Muscle of leg (tissue), 11 donors: ENCODE measurements around the gene ANLN. TPM values are rescaled to one million over a fixed set of nuclear protein-coding genes. Genes with fewer than 3 reads are reported as not detected.
"Not testable (repeated sequence)": the region's sequence is repeated elsewhere in the genome, so short reads cannot be mapped to it uniquely, and the experiment has no call there.

ENCODE experiments used
- DNase-seq: peaks from one replicate; pipeline ENCODE4 v3.0.0; 2013
- H3K27ac ChIP-seq: one replicate; pipeline ENCODE4 v1.5.1; 2013; ENCODE audit warnings: mild to moderate bottlenecking, low read length, control low read depth
- H3K27me3 ChIP-seq: one replicate; pipeline ENCODE4 v1.6.1; 2013; ENCODE audit warnings: low read length; ENCODE audit not compliant: control insufficient read depth, insufficient read depth
- H3K36me3 ChIP-seq: one replicate; pipeline ENCODE4 v1.6.1; 2013; ENCODE audit warnings: low read length; ENCODE audit not compliant: control insufficient read depth, insufficient read depth
- H3K4me1 ChIP-seq: one replicate; pipeline ENCODE4 v1.6.1; 2013; ENCODE audit warnings: low read length; ENCODE audit not compliant: control insufficient read depth, insufficient read depth
- H3K4me3 ChIP-seq: one replicate; pipeline ENCODE4 v1.5.1; 2013; ENCODE audit warnings: low read length, control low read depth
- H3K9me3 ChIP-seq: replicated peaks from 2 replicates; pipeline ENCODE4 v1.6.1; 2013; ENCODE audit warnings: low read depth, low read length; ENCODE audit not compliant: control insufficient read depth
- WGBS: methylation state at CpG from one replicate; pipeline ENCODE4 v1.1.5; 2013; ENCODE audit warnings: missing lambda C conversion rate; ENCODE audit not compliant: insufficient coverage; 5-methylcytosine and 5-hydroxymethylcytosine counted together
- polyA plus RNA-seq, 8 donors: library from polyadenylated mRNA; unstranded; fragments of 120-200 nt; gene quantifications; one replicate each; pipeline versions ENCODE4 v1.2.1 to v1.2.3, GENCODE V29; 2013; ENCODE audit warnings: inconsistent platforms in 1 of 8, low replicate concordance in 1 of 8; ENCODE audit not compliant: insufficient read length in 8 of 8, insufficient read depth in 1 of 8
- total RNA-seq: library from RNA; stranded (reverse); fragments of 120-200 nt; gene quantifications from one replicate; pipeline ENCODE4 v1.2.4, GENCODE V29; 2013

The ANLN gene
- total and polyA plus RNA-seq, 9 donors, result 19.9 to 36.7 (median 26.3) TPM

DNA sequence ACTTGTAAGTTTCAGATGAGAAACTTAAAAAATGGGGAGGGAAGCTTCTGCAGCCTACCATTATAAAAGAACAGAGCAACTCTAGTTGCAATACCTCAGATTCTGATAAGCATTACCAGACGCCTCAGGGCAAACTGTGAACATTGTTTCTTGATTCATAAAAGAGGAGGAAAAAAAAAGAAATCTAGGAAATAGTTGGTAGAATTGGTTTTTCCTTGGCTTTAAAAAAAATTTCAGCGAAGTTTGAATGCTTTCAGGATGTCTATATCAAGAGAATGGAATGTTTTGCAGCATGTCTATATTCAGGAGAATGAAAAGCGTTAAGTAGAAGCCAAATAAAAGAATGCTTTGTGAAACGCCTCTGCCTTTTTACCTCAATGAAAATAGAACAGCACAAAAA lies 17.5 kb upstream of the ANLN start:
- H3K4me3 ChIP-seq, result no peak overlapping the region
- no peaks in the 10 kb centered on the region for H3K9me3 ChIP-seq
- no peaks in the 10 kb centered on the region for H3K36me3 ChIP-seq
- no CpG with 5 or more reads among the region's 4 CpGs for WGBS
- no peaks in the 10 kb centered on the region for H3K27me3 ChIP-seq
- H3K4me1 ChIP-seq, result no peaks in the 10 kb centered on the region
- no peak for DNase-seq
- H3K27ac ChIP-seq, result no peak overlapping the region

- not testable (repeated sequence) for H3K9me3 ChIP-seq, H3K36me3 ChIP-seq, DNase-seq, H3K27ac ChIP-seq, H3K27me3 ChIP-seq, H3K4me3 ChIP-seq, H3K4me1 ChIP-seq
- 82% methylated on average over 7 of the region's 7 CpGs for WGBS
These were observed 11.1 kb upstream of the ANLN start for GRCh38 chr7:36378555-36378954.

DNA sequence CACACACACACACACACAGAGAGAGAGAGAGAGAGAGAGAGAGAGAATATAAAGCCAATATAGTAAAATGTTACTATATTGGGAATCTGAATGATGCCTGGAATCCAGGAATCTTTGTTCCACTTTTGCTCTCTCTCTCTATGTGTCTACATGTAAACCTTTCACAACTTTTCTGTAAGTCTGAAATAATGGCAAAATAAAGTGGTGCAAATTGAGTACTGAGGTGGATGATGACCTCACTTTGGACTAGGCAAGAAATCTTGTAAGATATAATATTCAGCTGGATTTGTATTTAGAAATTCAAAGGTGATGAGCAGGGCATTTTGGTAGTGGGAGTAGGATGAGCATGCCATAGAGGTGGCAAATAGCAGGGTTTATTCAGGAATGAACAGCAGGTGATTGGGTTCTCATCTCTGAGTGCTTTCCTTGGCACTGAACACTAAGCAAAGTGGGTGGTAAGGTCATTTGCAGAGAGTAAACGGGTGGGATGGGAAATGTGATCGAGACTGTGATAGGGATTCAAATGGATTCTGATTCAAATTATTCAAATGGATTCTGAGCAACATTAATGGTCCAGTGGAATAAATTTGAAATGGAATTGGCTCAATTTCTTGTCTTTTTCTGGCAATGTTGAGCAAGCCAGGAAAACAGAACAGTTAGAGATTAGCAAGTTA lies 9.7 kb upstream of the ANLN start:
- peak; percentile 33 for DNase-seq
- 50% methylated on average over 2 of the region's 2 CpGs for WGBS

DNA sequence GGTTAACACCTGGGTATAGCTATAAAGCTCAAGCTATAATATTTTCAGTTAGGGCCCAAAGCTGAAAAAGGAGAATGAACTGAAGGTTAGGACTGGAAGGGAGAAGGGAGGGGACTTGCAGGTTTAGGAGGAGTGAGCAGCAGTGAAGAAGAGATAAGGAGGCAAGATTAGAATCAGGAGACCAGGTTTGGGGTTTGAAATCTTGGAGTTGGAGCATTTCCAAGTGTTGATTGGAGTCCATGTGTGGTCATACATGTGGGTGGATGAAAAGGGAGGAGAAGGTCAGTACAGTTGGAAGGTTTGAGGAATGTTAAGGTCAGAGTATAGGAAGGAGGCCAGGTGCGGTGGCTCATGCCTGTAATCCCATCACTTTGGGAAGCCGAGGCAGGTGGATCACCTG lies 8.6 kb upstream of the ANLN start:
- WGBS, result 100% methylated on average over 1 of the region's 2 CpGs
- Histone ChIP-seq H3K4me3 (no peak overlapping the region), H3K4me1 (no peaks in the 10 kb centered on the region), H3K27me3 (no peaks in the 10 kb centered on the region), H3K27ac (no peak overlapping the region), H3K36me3 (no peaks in the 10 kb centered on the region), H3K9me3 (no peaks in the 10 kb centered on the region)
- no peak for DNase-seq

More for the DNA sequence above, 9.7 kb upstream of the ANLN start:
- Histone ChIP-seq H3K4me1 (no peaks in the 10 kb centered on the region), H3K27me3 (no peaks in the 10 kb centered on the region), H3K36me3 (no peaks in the 10 kb centered on the region), H3K27ac (no peak overlapping the region), H3K4me3 (no peak overlapping the region), H3K9me3 (no peaks in the 10 kb centered on the region)

DNA sequence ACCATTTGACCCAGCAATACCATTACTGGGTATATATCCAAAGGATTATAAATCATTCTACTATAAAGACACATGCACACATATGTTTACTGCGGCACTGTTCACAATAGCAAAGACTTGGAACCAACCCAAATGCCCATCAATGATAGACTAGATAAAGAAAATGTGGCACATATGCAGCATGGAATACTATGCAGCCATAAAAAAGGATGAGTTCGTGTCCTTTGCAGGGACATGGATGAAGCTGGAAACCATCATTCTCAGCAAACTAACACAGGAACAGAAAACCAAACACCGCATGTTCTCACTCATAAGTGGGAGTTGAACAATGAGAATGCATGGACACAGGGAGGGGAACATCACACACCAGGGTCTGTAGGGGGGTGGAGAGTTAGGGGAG lies 6.4 kb upstream of the ANLN start:
- not testable (repeated sequence) for H3K27ac ChIP-seq, H3K9me3 ChIP-seq, DNase-seq, H3K27me3 ChIP-seq, H3K36me3 ChIP-seq, H3K4me1 ChIP-seq, H3K4me3 ChIP-seq
- no CpG with 5 or more reads among the region's 3 CpGs for WGBS

GRCh38 chr7:36385646-36386045 lies 4.0 kb upstream of the ANLN start:
- H3K27ac ChIP-seq, H3K4me1 ChIP-seq, H3K36me3 ChIP-seq, H3K9me3 ChIP-seq, H3K27me3 ChIP-seq, H3K4me3 ChIP-seq, DNase-seq: not testable (repeated sequence)
- no CpG with 5 or more reads among the region's 3 CpGs for WGBS

- no CpG with 5 or more reads among the region's 7 CpGs for WGBS
- Histone ChIP-seq H3K36me3 (no peaks in the 10 kb centered on the region), H3K27me3 (no peaks in the 10 kb centered on the region), H3K9me3 (no peaks in the 10 kb centered on the region), H3K27ac (no peak overlapping the region), H3K4me3 (no peak overlapping the region), H3K4me1 (peaks cover 3% of the 10 kb centered on the region)
- no peak for DNase-seq
These were observed 2.0 kb upstream of the ANLN start for GRCh38 chr7:36387435-36388231.

- Histone ChIP-seq H3K27ac (no peak overlapping the region), H3K36me3 (no peaks in the 10 kb centered on the region), H3K4me3 (no peak overlapping the region), H3K4me1 (peaks cover 3% of the 10 kb centered on the region), H3K9me3 (no peaks in the 10 kb centered on the region), H3K27me3 (no peaks in the 10 kb centered on the region)
- no CpG with 5 or more reads among the region's 4 CpGs for WGBS
- no peak for DNase-seq
These were observed 1.2 kb upstream of the ANLN start for GRCh38 chr7:36388423-36388822.

DNA sequence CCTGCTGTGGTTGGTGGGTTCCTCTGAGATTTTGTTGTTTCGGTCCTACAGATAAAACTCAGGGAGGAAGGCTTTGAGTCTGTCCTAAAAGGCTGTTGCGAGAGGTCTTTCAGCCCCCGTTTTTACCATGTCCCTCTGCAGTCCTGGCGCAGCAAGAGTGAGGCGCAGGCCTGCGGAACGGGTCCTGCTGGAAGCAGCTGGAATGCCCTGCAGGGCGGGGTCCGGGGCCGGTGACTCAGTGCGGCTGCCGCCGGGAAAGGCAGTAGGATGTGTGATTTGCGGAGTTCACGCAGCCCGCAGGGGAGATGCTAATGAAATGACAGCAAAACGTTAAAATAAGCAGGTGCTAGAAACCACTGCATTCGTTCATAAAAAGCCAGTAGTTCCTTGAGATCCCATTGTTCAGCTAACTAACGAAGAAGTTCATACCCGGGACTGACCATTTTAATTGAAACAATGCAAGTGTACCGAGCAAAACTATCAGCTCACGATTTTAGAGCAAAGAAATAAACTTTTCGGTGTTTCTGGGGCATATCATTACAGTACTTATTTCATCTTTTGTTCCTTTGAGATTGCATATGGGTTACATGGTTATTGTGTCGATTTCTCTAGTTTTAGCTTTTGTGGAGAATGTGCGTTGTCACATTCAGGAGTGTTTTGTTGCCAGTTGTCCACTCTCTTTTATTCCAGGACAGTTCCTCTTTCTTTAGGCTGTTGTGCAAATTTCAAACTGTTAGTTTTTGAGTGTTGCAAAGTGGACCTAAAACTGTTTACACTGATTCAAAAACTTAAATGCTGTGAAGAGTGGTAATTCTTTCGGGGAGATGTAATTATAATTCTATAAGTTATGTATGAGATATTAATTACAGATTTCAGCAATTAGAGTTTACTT lies 783 bp downstream of the ANLN start:
- H3K27ac ChIP-seq, result peak overlapping the region; percentile 87
- H3K4me3 ChIP-seq, result peak overlapping the region; percentile 83
- H3K36me3 ChIP-seq, result no peaks in the 10 kb centered on the region
- H3K9me3 ChIP-seq, result peaks cover 4% of the 10 kb centered on the region
- DNase-seq, result peak; percentile 83
- WGBS, result 0% methylated on average over 18 of the region's 26 CpGs
- no peaks in the 10 kb centered on the region for H3K27me3 ChIP-seq
- H3K4me1 ChIP-seq, result peaks cover 3% of the 10 kb centered on the region
